NCI-H1092 treated with DMSO at 0.1 percent for 48 hours (cell line): ENCODE measurements around the gene PTRH1.
"Not testable (repeated sequence)": the region's sequence is repeated elsewhere in the genome, so short reads cannot be mapped to it uniquely, and the experiment has no call there.

Experiments used
- DNase-seq: peaks from one replicate; lab custom pipeline; 2025; lab: John Stamatoyannopoulos, UW

PTRH1 gene, protein sequence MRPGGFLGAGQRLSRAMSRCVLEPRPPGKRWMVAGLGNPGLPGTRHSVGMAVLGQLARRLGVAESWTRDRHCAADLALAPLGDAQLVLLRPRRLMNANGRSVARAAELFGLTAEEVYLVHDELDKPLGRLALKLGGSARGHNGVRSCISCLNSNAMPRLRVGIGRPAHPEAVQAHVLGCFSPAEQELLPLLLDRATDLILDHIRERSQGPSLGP

GRCh38 chr9:127715470-127716337 is at the start of gene PTRH1, which contains the start of gene TTC16:
Gene PTRH1, minus strand, starts transcription at chr9:127715663. Its CDS starts 24 bp downstream, at chr9:127715639.
Gene TTC16, plus strand, starts transcription at chr9:127716079. Its CDS starts 67 bp downstream, at chr9:127716146.
- DNase-seq = peak; percentile 91

GRCh38 chr9:127763918-127764384 is 48.5 kb upstream of the PTRH1 start:
- DNase-seq = no peak

DNA sequence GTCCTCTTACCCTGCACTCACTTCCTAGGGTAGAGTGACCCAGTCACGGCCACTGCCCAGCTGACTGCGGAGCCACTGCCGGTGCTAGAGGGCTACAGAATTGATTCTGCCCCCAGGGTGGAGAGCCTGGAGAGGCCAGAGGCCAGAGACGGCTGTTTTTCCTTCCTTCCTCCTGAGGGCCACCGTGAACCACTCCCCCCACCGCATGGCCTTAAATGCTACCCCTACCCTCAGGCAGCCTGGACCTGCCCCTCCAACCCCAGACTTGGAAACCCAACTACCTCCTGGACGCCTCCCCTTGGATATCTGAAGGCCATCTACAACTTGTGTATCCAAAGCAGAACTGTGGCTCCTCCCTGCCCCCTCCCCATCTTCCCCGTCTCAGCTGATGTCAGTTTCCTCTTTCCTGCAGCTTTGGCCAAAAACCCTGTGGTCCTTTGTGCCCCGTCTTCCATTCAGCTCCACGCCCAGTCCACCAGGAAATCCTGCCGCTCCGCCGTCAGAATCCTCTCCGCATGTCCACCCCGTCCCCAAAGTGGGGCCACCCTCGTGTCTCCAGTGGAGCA is 46.7 kb upstream of the PTRH1 start:
- DNase-seq = no peak

- DNase-seq = no peak
Measured at GRCh38 chr9:127761491-127761956, 46.1 kb upstream of the PTRH1 start.

DNA sequence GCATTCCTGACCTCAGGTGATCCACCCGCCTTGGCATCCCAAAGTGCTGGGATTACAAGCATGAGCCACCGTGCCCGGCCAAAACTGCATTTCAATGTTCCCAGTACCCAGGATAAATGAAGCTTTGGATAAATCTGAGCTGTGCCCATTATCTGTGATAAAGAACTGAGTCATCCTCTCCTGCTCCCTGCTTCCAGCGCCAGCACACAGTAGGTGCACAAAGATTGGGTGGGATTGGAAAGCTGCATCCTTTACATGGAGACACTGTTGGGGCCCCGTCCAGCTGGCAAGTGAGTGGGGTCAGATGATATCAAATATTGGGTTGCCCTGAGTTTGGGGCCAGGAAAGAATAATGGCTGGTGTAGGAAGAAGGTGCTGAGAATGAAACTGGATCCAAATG is 45.6 kb upstream of the PTRH1 start:
- no peak for DNase-seq

DNA sequence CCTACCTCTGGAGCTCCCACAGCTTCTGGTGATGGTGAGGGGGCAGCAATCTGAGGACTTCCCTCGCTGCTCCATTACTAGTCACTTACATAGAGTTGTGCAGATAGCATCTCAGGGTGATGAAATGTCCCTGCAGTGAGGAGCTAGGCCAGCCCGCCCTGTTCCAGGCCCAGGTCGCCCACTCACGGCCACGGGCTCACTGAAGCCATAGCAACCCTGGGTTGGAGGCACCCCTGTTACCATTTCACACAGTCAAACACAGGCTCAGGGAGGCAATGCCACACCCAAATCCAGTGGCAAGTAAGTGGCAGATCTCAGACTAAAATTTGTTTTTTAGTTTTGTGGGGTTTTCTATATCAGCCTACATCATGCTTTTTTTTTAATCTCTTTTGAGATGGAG is 43.4 kb upstream of the PTRH1 start:
- DNase-seq = no peak

DNA sequence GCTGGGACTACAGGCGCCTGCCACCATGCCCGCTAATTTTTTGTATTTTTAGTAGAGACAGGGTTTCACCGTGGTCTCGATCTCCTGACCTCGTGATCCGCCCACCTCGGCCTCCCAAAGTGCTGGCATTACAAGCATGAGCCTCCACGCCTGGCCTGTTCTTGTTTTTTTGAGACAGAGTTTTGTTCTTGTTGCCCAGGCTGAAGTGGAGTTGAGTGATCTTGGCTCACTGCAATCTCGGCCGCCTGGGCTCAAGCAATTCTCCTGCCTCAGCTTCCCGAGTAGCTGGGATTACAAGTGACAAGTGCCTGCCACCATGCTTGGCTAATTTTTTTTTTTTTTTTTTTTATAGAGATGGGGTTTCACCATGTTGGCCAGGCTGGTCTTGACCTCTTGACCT is 41.3 kb upstream of the PTRH1 start:
- not testable (repeated sequence) for DNase-seq

DNA sequence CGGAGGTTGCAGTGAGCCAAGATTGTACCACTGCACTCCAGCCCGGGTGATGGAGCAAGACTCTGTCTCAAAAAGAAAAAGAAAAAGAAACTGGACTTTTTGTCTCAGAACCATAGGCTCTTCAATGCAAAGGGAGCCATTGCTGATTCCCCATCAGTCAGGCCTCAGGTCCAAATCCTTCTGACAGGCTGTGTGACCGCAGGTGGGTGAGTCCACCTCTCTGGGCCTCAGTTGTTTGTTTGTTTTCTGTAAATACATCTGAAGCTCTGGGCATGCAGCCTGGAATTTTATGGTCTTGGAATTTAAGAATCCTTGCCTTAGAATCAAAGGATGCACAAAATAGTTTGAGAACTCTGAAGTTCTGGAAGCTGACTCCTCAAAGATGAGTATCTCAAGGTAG is 40.8 kb upstream of the PTRH1 start:
- DNase-seq = no peak

- no peak for DNase-seq
Measured at GRCh38 chr9:127755061-127756060, 39.9 kb upstream of the PTRH1 start.

GRCh38 chr9:127754099-127755060 is 38.9 kb upstream of the PTRH1 start:
- DNase-seq = no peak

GRCh38 chr9:127753622-127754021 is 38.2 kb upstream of the PTRH1 start:
- DNase-seq = no peak

DNA sequence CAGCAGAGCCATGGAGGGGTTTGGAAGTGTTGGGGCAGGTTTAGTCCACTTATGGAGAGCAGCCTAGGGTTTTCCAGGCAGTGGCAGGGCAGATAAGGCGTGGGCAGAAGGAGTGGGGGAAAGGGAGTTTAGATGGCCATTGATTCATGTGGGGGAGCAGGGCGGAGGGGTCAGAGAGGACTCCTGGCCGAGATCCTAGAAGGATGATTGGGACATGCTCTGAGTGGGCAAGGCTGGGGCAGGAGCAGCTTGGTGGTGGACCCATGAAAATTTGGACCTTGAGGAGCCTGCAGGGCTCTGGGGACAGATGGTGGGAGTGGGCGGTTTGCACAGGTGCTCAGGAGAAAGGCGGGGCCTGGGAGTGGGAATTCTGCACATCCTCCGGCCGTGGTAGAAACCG is 37.7 kb upstream of the PTRH1 start:
- DNase-seq = no peak

- no peak for DNase-seq
Measured at GRCh38 chr9:127751269-127752054, 36.0 kb upstream of the PTRH1 start.

GRCh38 chr9:127749090-127749787 is 33.8 kb upstream of the PTRH1 start:
- no peak for DNase-seq

DNA sequence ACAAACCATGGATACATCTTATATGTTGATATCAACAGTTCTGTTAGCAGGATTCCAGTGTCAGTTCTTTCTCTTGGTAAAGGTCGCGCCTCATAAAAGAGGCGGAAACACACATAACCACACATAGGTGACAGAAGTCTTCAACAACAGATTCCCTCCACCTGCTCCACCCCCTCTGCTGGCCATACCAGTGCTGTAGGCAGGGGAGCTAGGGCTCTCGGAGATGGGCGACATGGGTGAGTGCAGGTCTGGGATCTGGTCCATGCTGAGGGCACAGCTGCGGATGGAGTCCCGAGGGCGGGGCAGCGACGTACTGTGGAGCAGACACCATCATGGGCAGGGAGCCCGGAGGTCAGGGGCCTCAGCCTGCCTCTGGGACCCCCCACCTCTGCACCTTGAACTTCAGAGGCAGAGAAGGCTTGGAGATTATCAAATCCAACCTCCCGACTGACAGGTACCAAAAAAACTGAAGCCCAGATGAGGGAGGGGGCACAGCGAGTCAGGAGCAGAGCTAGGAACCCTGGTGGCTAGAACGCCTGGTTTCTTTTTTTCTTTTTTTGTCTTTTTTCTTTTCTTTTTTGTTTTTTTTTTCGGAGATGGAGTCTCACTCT is 31.6 kb upstream of the PTRH1 start:
- no peak for DNase-seq

- DNase-seq = no peak
Measured at GRCh38 chr9:127744398-127745110, 29.1 kb upstream of the PTRH1 start.

- DNase-seq = no peak
Measured at GRCh38 chr9:127742435-127743088, 27.1 kb upstream of the PTRH1 start.
